K562 (cell line): ENCODE data around the gene NR6A1. TPM values are rescaled to one million over a fixed set of nuclear protein-coding genes. Genes with fewer than 3 reads are reported as not detected.

Source experiments
- BCOR ChIP-seq: fragments of 450-650 bp; IDR thresholded peaks from 2 replicates; pipeline ENCODE4 v1.6.1; 2016
- CBFA2T3 ChIP-seq: fragments of 450-650 bp; IDR thresholded peaks from 2 replicates; pipeline ENCODE4 v1.6.1; 2017
- CEBPG ChIP-seq, 3 experiments: fragments of 200-800 bp in 1 of 3; sonication (Bioruptor generic) in 1 of 3; sonication (generic) in 1 of 3; formaldehyde crosslinking in 1 of 3; IDR thresholded peaks in 2 of 3; conservative IDR thresholded peaks in 1 of 3; 2 replicates each; pipeline versions ENCODE4 v1.6.1 to v1.8.0; 2016 to 2022; ENCODE audit warnings: missing compliant biosample characterization in 2 of 3, missing genetic modification characterization in 2 of 3, mild to moderate bottlenecking in 1 of 3, missing genetic modification reagents in 1 of 3
- CREM ChIP-seq: IDR thresholded peaks from 2 replicates; pipeline ENCODE4 v1.6.1; 2014; ENCODE audit warnings: antibody characterized with exemption, low read depth
- EHMT2 ChIP-seq: fragments of 450-650 bp; IDR thresholded peaks from 2 replicates; pipeline ENCODE4 v1.6.1; 2018; ENCODE audit warnings: antibody characterized with exemption
- EP300 ChIP-seq: IDR thresholded peaks from 2 replicates; pipeline ENCODE4 v1.6.1; 2012; ENCODE audit warnings: low read length, improper control_type of control experiment
- FOXJ3 ChIP-seq: sonication (generic); formaldehyde crosslinking; IDR thresholded peaks from 2 replicates; pipeline ENCODE4 v1.4.0; 2020; ENCODE audit warnings: mild to moderate bottlenecking, missing genetic modification reagents
- FOXK2 ChIP-seq, 2 experiments: fragments of 450-650 bp; IDR thresholded peaks in 1 of 2; conservative IDR thresholded peaks in 1 of 2; 2 replicates each; pipeline ENCODE4 v1.6.1; 2016; ENCODE audit warnings: low read depth in 2 of 2, mild to moderate bottlenecking in 1 of 2
- GABPA ChIP-seq: fragments of 200-800 bp; sonication (Bioruptor generic); conservative IDR thresholded peaks from 2 replicates; pipeline ENCODE4 v1.6.1; 2016; ENCODE audit warnings: low read depth, missing genetic modification characterization, missing compliant biosample characterization
- HDAC2 ChIP-seq: fragments of 450-650 bp; IDR thresholded peaks from 2 replicates; pipeline ENCODE4 v1.6.1; 2016; ENCODE audit warnings: mild to moderate bottlenecking
- KAT8 ChIP-seq: fragments of 450-650 bp; IDR thresholded peaks from 2 replicates; pipeline ENCODE4 v1.6.1; 2016; ENCODE audit warnings: low read depth, mild to moderate bottlenecking
- NBN ChIP-seq: fragments of 450-650 bp; IDR thresholded peaks from 2 replicates; pipeline ENCODE4 v1.6.1; 2016; ENCODE audit warnings: low read depth, mild to moderate bottlenecking
- POLR2AphosphoS5 ChIP-seq: IDR thresholded peaks from 2 replicates; pipeline ENCODE4 v1.6.1; 2011; ENCODE audit warnings: mild to moderate bottlenecking, low read depth, low read length, moderate library complexity; ENCODE audit not compliant: control insufficient read depth, insufficient read depth
- PRPF4 ChIP-seq: fragments of 200-400 bp; formaldehyde crosslinking; IDR thresholded peaks from one replicate; pipeline ENCODE4 v1.6.1; 2017; ENCODE audit warnings: low read length, low read depth, mild to moderate bottlenecking; ENCODE audit not compliant: insufficient read depth, poor library complexity, severe bottlenecking
- PTRF ChIP-seq: fragments of 450-650 bp; IDR thresholded peaks from 2 replicates; pipeline ENCODE4 v1.6.1; 2016; ENCODE audit warnings: mild to moderate bottlenecking, missing genetic modification characterization, missing compliant biosample characterization
- SMAD4 ChIP-seq: fragments of 250-450 bp; sonication (Bioruptor Pico); conservative IDR thresholded peaks from 2 replicates; pipeline ENCODE4 v1.8.0; 2021; ENCODE audit warnings: inconsistent platforms, mild to moderate bottlenecking, moderate library complexity
- SMARCE1 ChIP-seq: fragments of 450-650 bp; IDR thresholded peaks from 2 replicates; pipeline ENCODE4 v1.7.1; 2016; ENCODE audit warnings: mild to moderate bottlenecking
- WHSC1 ChIP-seq: IDR thresholded peaks from one replicate; pipeline ENCODE4 v1.6.1; 2012; ENCODE audit warnings: low read length, control low read depth, inconsistent platforms
- ZNF24 ChIP-seq: fragments of 450-650 bp; IDR thresholded peaks from 2 replicates; pipeline ENCODE4 v1.6.1; 2016
- ZNF324 ChIP-seq: fragments of 250-450 bp; sonication (Bioruptor Pico); IDR thresholded peaks from 2 replicates; pipeline ENCODE4 v1.4.0; 2020; ENCODE audit warnings: mild to moderate bottlenecking
- ZNF707 ChIP-seq: fragments of 250-450 bp; sonication (Bioruptor Pico); conservative IDR thresholded peaks from 2 replicates; pipeline ENCODE4 v1.8.0; 2022; ENCODE audit warnings: inconsistent platforms, mild to moderate bottlenecking, moderate library complexity
- polyA plus RNA-seq, 8 experiments: library from polyadenylated mRNA; depleted of rRNA in 4 of 8; stranded (reverse) in 5 of 8; unstranded in 3 of 8; fragments of >200 nt; fragmentation: Nextera tagmentation in 2 of 8; fragmentation: Illumina TruSeq in 1 of 8; extraction: Ambion mirVana in 2 of 8; extraction: Trizol in 1 of 8; gene quantifications; 2 replicates each; pipeline versions ENCODE4 v1.2.1 to v1.2.3, GENCODE V29; 2011 to 2014; ENCODE audit warnings: inconsistent platforms in 1 of 8, missing spikeins in 1 of 8
- total RNA-seq, 7 experiments: library from RNA; depleted of rRNA in 6 of 7; stranded (reverse); fragments of >200 nt in 6 of 7; fragmentation: Illumina TruSeq in 2 of 7; extraction: Trizol in 2 of 7; gene quantifications; 2 replicates each; pipeline versions ENCODE4 v1.2.1 to v1.2.3, GENCODE V29; 2011 to 2021; ENCODE audit warnings: low replicate concordance in 1 of 7
- TF ChIP-seq, protein P1 (sequence below): sonication (generic); formaldehyde crosslinking; IDR thresholded peaks from 2 replicates; pipeline ENCODE4 v1.8.1; 2022; ENCODE audit warnings: missing genetic modification reagents
- TF ChIP-seq, protein P2 (sequence below): fragments of 450-650 bp; IDR thresholded peaks from 2 replicates; pipeline ENCODE4 v1.6.1; 2017; ENCODE audit warnings: antibody characterized with exemption
- TF ChIP-seq, protein P3 (sequence below): sonication (generic); formaldehyde crosslinking; IDR thresholded peaks from 2 replicates; pipeline ENCODE4 v1.9.0; 2022; ENCODE audit warnings: mild to moderate bottlenecking, missing genetic modification reagents
- TF ChIP-seq, protein P4 (sequence below), 2 experiments: fragments of 450-650 bp in 1 of 2; sonication (generic) in 1 of 2; formaldehyde crosslinking in 1 of 2; IDR thresholded peaks in 1 of 2; conservative IDR thresholded peaks in 1 of 2; 2 replicates each; pipeline versions ENCODE4 v1.6.1 to v1.8.1; 2016 to 2023; ENCODE audit warnings: mild to moderate bottlenecking in 2 of 2, moderate library complexity in 2 of 2, inconsistent platforms in 1 of 2, missing genetic modification reagents in 1 of 2

NR6A1 gene
- total and polyA plus RNA-seq, 9 of the 15 experiments (the other 6 are each of a cell fraction or from before 2014, with no cell fraction given): 9.7 to 55.4 (median 28.3) TPM

DNA sequence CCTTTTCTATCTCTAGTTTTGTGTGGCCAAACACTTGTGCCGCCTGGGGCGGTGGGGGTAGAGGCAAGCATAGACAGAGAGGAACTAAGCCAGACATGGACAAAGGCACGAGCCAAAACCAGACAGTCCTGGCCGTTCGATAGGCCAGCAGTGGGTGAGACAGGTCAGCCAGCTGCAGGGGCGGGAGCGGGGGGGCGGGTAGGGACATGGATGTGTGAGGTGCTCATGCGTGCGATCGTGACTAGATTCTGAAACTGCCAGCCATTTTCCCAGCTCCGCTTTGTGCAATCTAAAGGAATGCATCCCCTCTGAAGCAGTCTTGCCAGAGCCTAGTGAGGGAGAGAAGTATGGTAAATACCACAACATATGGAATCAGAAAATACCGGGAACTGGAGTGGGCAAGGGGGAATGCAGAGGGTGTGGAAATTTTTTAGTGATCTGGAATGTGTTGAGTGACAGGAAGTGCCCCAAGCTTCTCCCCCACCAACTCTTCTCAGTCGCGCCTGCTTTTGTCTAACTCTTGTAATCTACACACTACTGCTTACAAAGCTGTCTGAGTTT lies 111.9 kb downstream of the NR6A1 start (continued):
- TF ChIP-seq, protein P1, sequence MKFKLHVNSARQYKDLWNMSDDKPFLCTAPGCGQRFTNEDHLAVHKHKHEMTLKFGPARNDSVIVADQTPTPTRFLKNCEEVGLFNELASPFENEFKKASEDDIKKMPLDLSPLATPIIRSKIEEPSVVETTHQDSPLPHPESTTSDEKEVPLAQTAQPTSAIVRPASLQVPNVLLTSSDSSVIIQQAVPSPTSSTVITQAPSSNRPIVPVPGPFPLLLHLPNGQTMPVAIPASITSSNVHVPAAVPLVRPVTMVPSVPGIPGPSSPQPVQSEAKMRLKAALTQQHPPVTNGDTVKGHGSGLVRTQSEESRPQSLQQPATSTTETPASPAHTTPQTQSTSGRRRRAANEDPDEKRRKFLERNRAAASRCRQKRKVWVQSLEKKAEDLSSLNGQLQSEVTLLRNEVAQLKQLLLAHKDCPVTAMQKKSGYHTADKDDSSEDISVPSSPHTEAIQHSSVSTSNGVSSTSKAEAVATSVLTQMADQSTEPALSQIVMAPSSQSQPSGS: no peak
- TF ChIP-seq GABPA (tag) (peak; percentile 53; the same call in 1 of the 2 replicates), CEBPG (CRISPR knock-in tag; IDR thresholded peaks at IDR 0.05) (no peak), CEBPG (tag; conservative IDR thresholded peaks at IDR 0.05 in 1 of 2, IDR thresholded peaks at IDR 0.05 in 1 of 2) (peak in 1 of 2 experiments; percentile 66; a peak in 2 of 4 replicates), SMAD4 (CRISPR knock-in tag) (peak; percentile 99), KAT8 (no peak), FOXK2 (conservative IDR thresholded peaks at IDR 0.05 in 1 of 2, IDR thresholded peaks at IDR 0.05 in 1 of 2; ENCODE audit: low read depth in 2 of 2) (peak in 1 of 2 experiments; percentile 53; a peak in 2 of 4 replicates), BCOR (peak; percentile 65; the same call in 1 of the 2 replicates), PRPF4 (no peak), ZNF324 (CRISPR knock-in tag) (no peak), PTRF (tag) (no peak), POLR2AphosphoS5 (peak; percentile 61; the same call in 1 of the 2 replicates), ZNF24 (no peak), NBN (peak; percentile 61; the same call in 1 of the 2 replicates), WHSC1 (no peak), FOXJ3 (CRISPR knock-in tag) (no peak), HDAC2 (peak; percentile 40; the same call in 1 of the 2 replicates), EHMT2 (0 out of 2 replicates have a peak, but pooled peaks have one; percentile 53), CBFA2T3 (peak; percentile 86), EP300 (peak; percentile 61), CREM (peak; percentile 75), SMARCE1 (0 out of 2 replicates have a peak, but pooled peaks have one; percentile 50), ZNF707 (CRISPR knock-in tag) (no peak)
- TF ChIP-seq, protein P2, sequence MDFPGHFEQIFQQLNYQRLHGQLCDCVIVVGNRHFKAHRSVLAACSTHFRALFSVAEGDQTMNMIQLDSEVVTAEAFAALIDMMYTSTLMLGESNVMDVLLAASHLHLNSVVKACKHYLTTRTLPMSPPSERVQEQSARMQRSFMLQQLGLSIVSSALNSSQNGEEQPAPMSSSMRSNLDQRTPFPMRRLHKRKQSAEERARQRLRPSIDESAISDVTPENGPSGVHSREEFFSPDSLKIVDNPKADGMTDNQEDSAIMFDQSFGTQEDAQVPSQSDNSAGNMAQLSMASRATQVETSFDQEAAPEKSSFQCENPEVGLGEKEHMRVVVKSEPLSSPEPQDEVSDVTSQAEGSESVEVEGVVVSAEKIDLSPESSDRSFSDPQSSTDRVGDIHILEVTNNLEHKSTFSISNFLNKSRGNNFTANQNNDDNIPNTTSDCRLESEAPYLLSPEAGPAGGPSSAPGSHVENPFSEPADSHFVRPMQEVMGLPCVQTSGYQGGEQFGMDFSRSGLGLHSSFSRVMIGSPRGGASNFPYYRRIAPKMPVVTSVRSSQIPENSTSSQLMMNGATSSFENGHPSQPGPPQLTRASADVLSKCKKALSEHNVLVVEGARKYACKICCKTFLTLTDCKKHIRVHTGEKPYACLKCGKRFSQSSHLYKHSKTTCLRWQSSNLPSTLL: no peak
- TF ChIP-seq, protein P3, sequence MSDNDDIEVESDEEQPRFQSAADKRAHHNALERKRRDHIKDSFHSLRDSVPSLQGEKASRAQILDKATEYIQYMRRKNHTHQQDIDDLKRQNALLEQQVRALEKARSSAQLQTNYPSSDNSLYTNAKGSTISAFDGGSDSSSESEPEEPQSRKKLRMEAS (CRISPR knock-in tag): peak; percentile 40; the same call in 1 of the 2 replicates
- TF ChIP-seq, protein P4, sequence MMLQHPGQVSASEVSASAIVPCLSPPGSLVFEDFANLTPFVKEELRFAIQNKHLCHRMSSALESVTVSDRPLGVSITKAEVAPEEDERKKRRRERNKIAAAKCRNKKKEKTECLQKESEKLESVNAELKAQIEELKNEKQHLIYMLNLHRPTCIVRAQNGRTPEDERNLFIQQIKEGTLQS (IDR thresholded peaks at IDR 0.05): peak; percentile 14; the same call in 1 of the 2 replicates
- TF ChIP-seq, protein P4 (CRISPR knock-in tag; conservative IDR thresholded peaks at IDR 0.05): no peak
